ENCODE results near the gene SERPINE1. TPM values are rescaled to one million over a fixed set of nuclear protein-coding genes. Genes with fewer than 3 reads are reported as not detected.

SERPINE1 gene
- total RNA-seq, 4 donors from 2014 or later: 4.8 to 9.4 (median 8.9) TPM

GRCh38 chr7:101156277-101156676 lies 29.4 kb downstream of the SERPINE1 start:
- no peak for TF ChIP-seq POLR2A (IDR thresholded peaks at IDR 0.05)
- TF ChIP-seq CTCF (IDR thresholded peaks at IDR 0.05): no peak
- H3K4me3 ChIP-seq (ENCODE audit: low read depth, poor library complexity, severe bottlenecking): no peak overlapping the region
- 80 to 83% methylated on average over 6 of the region's 6 CpGs for WGBS, 2 donors
- no peak for DNase-seq (ENCODE audit: low spot score in 2 of 2)
- intact Hi-C loops (cut with DNase I; ENCODE audit: low total_unique reads): no loop called here

- no peak overlapping the region for H3K4me3 ChIP-seq (ENCODE audit: low read depth, poor library complexity, severe bottlenecking)
- TF ChIP-seq CTCF (IDR thresholded peaks at IDR 0.05) (no peak), POLR2A (IDR thresholded peaks at IDR 0.05) (no peak)
- DNase-seq (ENCODE audit: low spot score in 2 of 2): no peak
- intact Hi-C loops (cut with DNase I; ENCODE audit: low total_unique reads): no loop called here
- whole genome bisulfite sequencing, 2 donors: 67 to 75% methylated on average over 14 of the region's 14 CpGs
These were observed 30.1 kb downstream of the SERPINE1 start for GRCh38 chr7:101156866-101157589.

- DNase-seq (ENCODE audit: low spot score in 2 of 2): no peak
- no peak for TF ChIP-seq POLR2A (IDR thresholded peaks at IDR 0.05)
- TF ChIP-seq CTCF (IDR thresholded peaks at IDR 0.05): no peak
- intact Hi-C loops (cut with DNase I; ENCODE audit: low total_unique reads): no loop called here
- H3K4me3 ChIP-seq (ENCODE audit: low read depth, poor library complexity, severe bottlenecking): no peak overlapping the region
- 76 to 85% methylated on average over 24 to 31 of the region's 31 CpGs for WGBS, 2 donors
These were observed 33.1 kb downstream of the SERPINE1 start for GRCh38 chr7:101159696-101160674.

GRCh38 chr7:101160910-101161309 lies 34.0 kb downstream of the SERPINE1 start:
- intact Hi-C loops (cut with DNase I; ENCODE audit: low total_unique reads): no loop called here

More at GRCh38 chr7:101160910-101161309, 34.0 kb downstream of the SERPINE1 start:
- no peak for DNase-seq (ENCODE audit: low spot score in 2 of 2)
- H3K4me3 ChIP-seq (ENCODE audit: low read depth, poor library complexity, severe bottlenecking): no peak overlapping the region
- TF ChIP-seq CTCF (IDR thresholded peaks at IDR 0.05) (no peak), POLR2A (IDR thresholded peaks at IDR 0.05) (no peak)

All from lower leg skin (tissue), 4 donors.